Loucy (cell line): ENCODE results near the gene ZNF620.

Experiments used
- EZH2phosphoT487 ChIP-seq: fragments of 200-600 bp; IDR thresholded peaks from 2 replicates; pipeline ENCODE4 v1.6.1; 2018; ENCODE audit warnings: antibody characterized with exemption, mild to moderate bottlenecking, moderate library complexity, borderline replicate concordance
- TF ChIP-seq, protein P1 (sequence below): fragments of 200-600 bp; sonication (generic); conservative IDR thresholded peaks from 2 replicates; pipeline ENCODE4 v1.5.1; 2014; ENCODE audit warnings: mild to moderate bottlenecking, antibody characterized with exemption, low read length

DNA sequence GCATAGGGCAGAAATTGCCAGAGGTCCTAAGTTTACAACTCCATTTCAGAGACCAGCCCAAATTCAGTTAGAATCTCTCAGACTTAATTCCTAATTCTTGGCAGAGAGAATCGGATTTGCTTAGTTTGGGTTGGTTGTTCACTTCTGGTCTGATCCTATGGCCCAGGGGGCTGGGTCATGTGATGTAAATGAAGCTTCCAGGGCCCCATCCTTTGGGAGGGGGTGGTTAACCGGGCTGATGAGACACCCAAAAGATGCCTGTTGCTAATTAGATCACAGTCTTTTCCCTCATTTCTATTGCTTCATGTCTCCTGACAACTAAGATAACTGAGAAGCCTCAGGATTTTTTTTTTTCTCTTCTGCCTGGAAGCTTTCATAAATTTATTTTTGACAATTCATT lies 11.1 kb upstream of the ZNF620 start:
- TF ChIP-seq, protein P1, sequence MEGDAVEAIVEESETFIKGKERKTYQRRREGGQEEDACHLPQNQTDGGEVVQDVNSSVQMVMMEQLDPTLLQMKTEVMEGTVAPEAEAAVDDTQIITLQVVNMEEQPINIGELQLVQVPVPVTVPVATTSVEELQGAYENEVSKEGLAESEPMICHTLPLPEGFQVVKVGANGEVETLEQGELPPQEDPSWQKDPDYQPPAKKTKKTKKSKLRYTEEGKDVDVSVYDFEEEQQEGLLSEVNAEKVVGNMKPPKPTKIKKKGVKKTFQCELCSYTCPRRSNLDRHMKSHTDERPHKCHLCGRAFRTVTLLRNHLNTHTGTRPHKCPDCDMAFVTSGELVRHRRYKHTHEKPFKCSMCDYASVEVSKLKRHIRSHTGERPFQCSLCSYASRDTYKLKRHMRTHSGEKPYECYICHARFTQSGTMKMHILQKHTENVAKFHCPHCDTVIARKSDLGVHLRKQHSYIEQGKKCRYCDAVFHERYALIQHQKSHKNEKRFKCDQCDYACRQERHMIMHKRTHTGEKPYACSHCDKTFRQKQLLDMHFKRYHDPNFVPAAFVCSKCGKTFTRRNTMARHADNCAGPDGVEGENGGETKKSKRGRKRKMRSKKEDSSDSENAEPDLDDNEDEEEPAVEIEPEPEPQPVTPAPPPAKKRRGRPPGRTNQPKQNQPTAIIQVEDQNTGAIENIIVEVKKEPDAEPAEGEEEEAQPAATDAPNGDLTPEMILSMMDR = no peak
- no peak for TF ChIP-seq EZH2phosphoT487
